GM11168 (cell line): Measurements from ENCODE around the gene TRIM40.

ENCODE experiments used
- in situ Hi-C: fragments of 300-500 bp; cut with MboI; formaldehyde crosslinking; loops from one replicate; pipeline ENCODE4 v1.12.0; 2022; ENCODE audit warnings: low sequenced_read_pairs; ENCODE audit not compliant: unreplicated experiment

Gene TRIM40

GRCh38 chr6:30144811-30145210 is 8.9 kb downstream of the TRIM40 start:
- in situ Hi-C loops, result no loop called here

GRCh38 chr6:30145818-30146217 is 9.9 kb downstream of the TRIM40 start:
- in situ Hi-C loops, result no loop called here

- in situ Hi-C loops, result no loop called here
Measured at GRCh38 chr6:30147096-30147495, 11.2 kb downstream of the TRIM40 start.

- in situ Hi-C loops, result no loop called here
Measured at GRCh38 chr6:30149234-30149633, 13.3 kb downstream of the TRIM40 start.

DNA sequence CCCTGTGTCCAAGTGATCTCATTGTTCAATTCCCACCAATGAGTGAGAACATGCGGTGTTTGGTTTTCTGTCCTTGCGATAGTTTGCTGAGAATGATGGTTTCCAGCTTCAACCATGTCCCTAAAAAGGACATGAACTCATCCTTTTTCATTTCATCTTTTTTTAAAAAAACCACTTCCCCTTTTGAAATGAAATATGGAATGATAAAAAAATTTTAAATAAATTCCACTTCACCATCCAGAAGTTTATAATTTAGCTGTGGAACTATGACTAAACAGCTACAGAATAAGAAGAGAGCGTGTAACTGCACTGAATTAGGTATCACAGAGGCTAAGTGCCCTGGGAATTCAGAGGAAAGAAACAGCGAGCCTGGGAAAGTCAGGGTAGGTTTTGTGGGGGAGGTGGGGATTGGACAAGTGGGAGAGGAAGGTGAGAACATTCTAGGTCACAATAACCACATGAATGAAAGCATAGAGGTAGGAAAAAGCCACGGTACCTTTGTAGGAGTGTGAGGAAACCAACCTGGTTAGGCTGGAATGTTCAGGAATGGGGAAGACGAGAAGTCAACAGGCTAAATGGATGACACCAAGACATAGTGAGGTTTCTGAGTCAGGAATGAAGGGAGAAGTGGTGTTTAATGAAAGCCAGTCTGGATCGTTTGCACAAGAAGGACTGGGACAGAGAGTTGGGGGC is 14.1 kb downstream of the TRIM40 start:
- in situ Hi-C loops, result no loop called here

DNA sequence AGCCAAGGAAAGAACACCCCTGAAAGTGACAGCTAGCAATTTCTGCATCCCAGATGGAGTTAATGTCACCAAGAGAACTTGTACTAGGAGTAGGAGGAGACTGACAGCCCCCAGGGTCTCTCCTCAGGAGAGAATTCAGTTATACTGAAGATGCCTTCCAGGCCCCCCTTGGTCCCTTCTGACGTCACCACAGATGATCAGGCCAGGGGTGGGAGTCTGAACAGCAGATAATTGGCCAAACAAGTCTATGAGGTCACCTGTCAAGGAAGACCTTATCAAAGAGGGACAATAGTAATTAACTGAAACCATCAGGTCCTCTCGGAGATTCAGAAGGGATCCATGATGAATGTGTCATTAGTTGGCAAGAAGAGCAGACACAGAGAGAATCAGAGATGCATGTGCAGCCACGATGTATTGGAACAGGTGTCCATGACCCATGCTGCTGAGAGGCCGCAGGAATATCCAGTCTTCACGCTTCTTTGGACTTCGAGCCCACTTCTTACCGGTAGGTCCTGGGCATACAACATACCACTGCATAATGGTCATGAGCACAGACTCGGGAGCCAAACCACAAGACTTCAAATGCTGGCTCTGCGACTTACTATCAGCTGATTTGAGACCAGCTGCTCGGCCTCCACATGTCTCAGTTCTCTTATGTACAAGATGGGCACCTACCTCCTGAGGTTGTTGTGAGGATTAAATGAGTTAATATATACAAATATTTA is 14.9 kb downstream of the TRIM40 start:
- in situ Hi-C loops, result no loop called here

GRCh38 chr6:30151580-30151979 is 15.6 kb downstream of the TRIM40 start:
- in situ Hi-C loops, result no loop called here

DNA sequence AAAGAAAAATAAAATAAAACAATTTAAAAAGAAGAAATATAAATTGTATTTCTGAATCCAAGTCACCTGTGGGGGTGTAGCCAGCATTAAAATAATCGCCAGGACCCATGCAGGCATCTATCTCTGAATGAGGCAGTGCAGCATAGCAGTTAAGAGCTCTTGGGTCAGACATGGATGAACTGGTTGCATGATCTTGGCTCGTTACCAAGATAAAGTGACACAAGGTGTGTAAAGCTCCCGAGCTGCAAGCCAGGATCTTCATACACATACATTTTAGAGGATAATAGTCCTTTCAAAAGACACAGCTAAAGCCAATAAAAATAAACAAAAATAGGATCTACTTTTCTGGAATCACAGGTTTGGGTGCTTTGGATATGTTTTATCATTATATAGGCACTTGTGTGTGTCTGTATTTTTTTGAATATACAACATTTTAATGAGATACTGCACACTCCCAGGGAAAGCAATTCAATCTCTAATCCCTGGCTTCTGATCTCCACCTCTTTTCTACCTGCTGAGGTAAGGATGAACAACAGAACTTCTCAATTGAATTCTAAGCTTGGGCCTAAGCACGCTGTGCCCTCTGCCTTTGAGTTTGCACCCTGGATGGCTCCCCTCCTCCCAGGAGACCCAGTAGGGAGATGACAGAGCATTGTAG is 16.2 kb downstream of the TRIM40 start:
- in situ Hi-C loops, result no loop called here

DNA sequence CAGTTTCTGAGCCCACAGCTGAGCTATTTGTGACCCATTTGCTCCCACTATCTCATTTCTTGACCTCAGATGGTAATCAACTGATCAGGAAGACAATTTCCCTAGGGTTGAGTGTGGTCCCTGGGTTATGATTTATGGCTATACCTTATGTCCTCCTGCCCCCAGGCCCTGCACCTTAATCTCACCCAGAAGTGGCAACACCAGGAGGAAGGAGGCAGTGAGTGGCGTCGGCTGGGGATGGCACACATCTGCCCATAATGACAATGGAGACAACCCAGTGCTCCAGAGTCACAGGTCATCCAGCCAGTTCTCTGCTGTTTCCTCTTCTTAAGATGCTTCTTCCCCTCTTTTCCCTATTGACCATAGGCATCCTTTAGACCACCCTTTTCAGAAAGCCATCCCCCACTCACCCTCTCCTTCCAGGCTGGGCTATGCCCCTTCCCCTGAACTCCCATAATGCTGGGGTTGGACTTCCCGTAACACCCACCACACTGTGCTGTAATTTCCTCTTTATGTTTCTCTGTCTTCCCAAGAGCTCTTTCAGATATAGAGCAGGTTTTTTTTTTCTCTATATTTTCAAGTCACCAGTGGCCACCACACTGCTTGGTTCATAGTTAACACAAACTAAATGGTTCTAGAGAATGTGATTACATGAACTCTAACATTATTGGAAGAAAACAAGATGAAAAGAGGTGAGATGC is 17.1 kb downstream of the TRIM40 start:
- in situ Hi-C loops, result no loop called here

DNA sequence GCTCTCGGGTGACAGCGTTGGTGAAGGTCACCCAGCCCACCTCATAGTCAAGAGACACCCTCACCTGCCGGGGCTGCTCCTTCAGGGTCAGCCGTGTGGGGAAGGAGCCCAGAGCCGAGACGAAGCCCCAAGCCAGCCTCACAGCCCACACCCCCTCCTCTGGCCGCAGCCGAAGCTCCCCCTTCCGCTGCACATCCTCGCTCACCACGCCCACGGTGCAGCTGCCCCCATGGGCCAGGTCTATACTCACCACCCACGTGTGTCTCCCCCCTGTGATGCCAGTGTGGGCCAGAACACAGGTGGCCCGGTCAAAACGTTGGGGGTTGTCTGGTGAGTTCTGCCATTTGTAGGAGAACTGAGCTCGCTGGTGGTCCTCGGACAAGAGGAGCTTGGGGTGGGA is 18.1 kb downstream of the TRIM40 start:
- in situ Hi-C loops, result no loop called here

GRCh38 chr6:30154709-30155519 is 19.0 kb downstream of the TRIM40 start:
- in situ Hi-C loops, result no loop called here

DNA sequence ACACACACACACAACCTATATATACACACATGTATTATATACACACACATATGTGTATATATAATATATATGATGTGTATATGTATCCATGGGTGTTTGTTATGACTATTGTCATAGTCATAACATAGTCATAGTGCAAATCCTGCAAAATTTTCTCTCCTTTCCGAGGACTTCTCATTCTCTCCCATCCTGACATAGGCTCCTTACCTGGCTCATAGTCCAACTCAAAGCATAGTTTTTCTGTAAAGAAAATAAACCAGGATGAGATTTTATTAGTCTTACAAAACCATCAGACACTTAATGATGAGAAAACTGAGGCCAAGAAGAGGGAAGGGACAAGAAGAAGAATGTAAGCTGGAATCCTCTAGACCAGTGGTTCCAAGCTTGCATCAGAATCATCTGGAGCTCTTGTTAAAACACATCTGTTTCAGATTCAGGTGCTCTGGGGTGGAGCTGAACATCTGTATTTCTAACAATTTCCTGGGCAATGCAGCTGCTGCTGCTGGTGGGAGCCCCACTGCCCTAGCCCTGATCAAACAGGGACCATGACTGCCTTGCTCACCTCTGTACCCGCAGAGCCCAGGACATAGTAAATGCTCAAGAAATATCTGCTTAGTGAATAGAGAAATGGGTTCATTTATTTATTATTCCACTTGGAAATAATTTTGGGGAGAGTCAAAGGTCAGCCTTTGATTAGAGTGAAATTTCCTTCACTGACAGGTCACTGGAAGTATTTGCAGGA is 19.8 kb downstream of the TRIM40 start:
- in situ Hi-C loops, result no loop called here

DNA sequence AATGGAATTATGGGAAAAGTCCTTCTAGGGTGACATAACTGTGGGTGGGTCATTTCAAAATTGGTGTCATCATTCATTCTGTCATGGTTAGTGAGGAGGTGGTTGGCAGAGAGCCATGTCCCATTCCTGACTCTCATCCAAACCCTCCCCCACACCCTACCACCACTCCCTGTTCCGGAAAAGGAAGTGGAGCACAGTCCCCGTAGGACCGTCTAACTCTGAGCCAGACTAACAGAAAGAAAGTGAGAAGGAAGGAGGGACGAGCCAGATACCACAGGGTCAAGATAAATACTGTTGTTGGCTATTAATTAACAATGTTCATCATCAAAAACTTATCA is 20.3 kb downstream of the TRIM40 start:
- in situ Hi-C loops, result no loop called here

DNA sequence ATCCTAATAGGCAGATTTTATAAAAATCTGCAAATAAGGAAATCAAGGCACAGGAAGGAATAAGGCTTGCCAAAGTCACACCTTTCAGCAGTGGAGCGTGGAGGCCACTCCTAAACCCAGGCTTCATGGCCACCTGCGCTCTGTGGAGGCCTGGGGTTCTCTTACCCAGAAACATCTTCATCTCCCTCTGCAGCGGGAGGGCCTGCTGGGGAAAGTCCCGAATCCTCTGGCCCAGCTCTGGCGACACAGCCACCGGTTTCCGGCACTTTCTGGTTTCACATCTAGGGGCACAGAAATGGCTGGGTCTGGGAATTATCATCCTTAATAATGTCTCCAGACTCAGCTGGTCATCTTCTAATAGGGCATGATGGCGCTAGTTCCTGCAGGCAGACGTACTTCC is 20.8 kb downstream of the TRIM40 start:
- in situ Hi-C loops, result no loop called here

DNA sequence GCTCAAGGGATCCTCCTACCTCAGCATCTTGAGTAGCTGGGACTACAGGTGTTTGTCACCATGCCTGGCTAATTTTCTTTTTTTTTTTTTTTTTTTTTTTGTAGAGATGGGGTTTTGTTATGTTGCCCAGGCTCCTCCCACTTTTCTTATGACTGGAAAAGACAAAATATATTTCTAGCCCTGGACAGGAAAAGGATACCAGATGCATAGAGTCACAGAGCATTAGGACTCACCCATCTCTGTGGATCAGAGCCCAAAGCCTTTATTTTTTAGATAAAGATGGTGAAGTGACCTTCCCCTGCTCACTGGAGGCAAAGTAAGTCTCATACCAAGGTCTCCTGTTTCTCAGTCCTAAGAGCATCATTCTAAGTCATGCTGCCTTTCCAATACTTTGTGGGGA is 21.6 kb downstream of the TRIM40 start:
- in situ Hi-C loops, result no loop called here

GRCh38 chr6:30157999-30158398 is 22.1 kb downstream of the TRIM40 start:
- in situ Hi-C loops, result no loop called here

DNA sequence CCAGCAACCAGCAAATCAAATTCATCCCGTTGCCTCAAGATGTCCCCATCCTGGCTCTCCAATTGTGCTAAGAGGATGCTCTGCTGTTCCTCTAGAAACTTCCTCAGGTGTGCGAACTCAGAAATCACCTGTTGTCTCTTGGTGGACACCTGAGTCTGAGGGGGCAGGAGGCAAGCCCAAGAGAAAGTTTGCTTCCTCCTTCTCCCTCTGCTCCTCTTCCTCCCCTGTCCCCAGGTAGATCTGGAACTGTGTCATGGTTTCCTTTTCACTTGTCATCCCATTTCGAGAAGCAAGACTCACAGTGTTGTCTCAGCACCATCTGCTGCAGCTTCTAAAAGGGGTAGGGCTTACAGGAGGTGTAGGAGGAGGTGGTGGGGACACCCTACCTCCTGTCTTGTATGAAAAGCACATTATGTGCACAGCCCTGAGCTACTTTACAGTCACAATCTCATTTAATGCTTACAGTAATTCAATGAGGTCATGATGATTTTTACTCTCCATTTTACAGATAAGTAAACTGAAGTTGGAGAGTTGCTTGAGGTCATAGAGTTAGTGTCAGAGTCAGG is 22.6 kb downstream of the TRIM40 start:
- in situ Hi-C loops, result no loop called here

DNA sequence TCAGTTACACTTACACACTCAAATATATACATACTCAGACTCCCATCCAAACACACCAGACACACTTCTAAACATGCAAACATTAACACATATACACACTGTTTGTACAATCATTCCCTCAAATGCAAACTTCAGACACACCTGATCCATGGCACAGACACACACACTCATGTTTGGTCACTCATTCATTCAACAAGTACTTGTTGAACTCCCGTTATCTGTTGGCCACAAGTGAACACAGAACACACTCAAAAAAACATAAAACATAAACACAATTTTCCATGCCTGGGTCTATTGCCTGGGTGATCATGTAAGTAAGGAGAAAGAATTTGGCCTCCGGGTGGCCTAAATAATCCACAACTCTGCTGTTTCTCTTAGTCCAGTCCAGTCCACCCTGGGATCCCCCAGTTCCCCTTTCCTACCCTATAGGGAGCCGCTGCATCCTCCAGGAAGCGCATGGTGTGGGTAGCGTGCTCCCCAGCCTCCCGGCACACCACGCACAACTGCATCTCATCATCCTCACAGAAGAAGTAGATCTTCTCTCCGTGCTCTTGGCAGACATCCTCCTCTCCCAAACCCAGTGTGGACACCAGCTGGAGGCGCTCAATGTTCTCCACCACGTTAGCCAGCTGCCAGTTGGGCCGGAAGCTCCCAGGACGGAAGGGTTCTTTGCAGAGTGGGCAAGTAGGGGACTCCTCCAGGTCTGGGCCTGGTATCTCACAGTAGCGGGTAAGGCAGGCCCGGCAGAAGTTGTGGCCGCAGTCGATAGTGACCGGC is 24.3 kb downstream of the TRIM40 start:
- in situ Hi-C loops, result loop anchor here (5.0 kb wide), 1 partner anchor 58 kb away; no protein-coding TSS in a partner anchor
